ENCODE data around the gene ZNF358.

GRCh38 chr19:7520131-7521051 lies 4.5 kb downstream of the ZNF358 start:
- TF ChIP-seq CTCF (IDR thresholded peaks at IDR 0.05) (no peak), POLR2AphosphoS5 (IDR thresholded peaks at IDR 0.05; ENCODE audit: low read depth, low read length) (no peak)

All from Panc1 (cell line).